ENCODE results near the gene VEZF1. TPM values are rescaled to one million over a fixed set of nuclear protein-coding genes. Genes with fewer than 3 reads are reported as not detected.
A peak's percentile ranks its signal among the peaks of the same experiment; 100 is the strongest.

The VEZF1 gene
- total RNA-seq, 1 experiment from 2014 or later: 52.1 TPM

DNA sequence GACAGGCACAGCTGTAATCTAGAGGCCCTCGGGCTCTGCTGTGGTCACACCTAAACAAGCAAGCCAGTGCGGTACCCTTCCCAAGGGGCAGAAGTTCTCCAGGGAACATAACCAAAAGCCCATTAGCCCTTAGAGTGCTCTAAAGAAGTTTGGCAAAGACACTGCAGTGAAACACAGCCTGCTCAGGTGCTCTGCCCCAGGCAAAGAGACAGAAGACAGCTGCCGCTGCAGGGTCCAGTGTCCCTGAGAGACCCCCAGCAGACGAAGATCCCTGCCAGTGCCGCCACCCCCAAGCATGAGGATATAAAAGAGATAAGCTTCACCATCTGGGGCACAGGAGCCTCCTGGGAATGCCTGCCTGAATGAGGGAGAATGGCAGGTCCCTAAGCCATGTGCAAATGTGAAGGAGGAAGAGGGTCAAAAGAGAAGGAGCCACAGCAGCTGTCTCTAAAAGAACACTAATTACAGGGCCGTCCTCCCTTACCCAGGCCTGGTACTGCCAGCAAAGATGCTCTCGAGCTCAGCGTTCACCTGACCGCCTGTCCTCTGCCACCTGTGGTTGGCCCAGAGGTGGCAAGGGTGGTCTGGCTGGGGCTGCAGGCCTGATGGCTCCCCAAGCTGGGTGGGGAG, 62.6 kb downstream of the VEZF1 start:
- Histone ChIP-seq H3K4me3 (ENCODE audit: low read depth, low read length) (no peak overlapping the region), H3K9me3 (no peaks in the 10 kb centered on the region), H3K27me3 (replicated peaks; ENCODE audit: control insufficient read depth, insufficient read depth, low read length) (no peaks in the 10 kb centered on the region), H3K36me3 (ENCODE audit: control insufficient read depth, insufficient read depth, low read length) (no peaks in the 10 kb centered on the region), H3K4me1 (peaks cover 14% of the 10 kb centered on the region)
- Mint-ChIP-seq H3K27me3 (ENCODE audit: insufficient read depth, unreplicated experiment) (no peaks in the 10 kb centered on the region), H3K9me3 (ENCODE audit: unreplicated experiment) (no peaks in the 10 kb centered on the region), H3K4me1 (ENCODE audit: low read depth, unreplicated experiment) (peaks cover 23% of the 10 kb centered on the region), H3K36me3 (ENCODE audit: insufficient read depth, unreplicated experiment) (no peaks in the 10 kb centered on the region), H3K27ac (ENCODE audit: unreplicated experiment) (peak overlapping the region; percentile 4), H3K4me3 (ENCODE audit: unreplicated experiment) (no peak overlapping the region)
- TF ChIP-seq, protein P1, sequence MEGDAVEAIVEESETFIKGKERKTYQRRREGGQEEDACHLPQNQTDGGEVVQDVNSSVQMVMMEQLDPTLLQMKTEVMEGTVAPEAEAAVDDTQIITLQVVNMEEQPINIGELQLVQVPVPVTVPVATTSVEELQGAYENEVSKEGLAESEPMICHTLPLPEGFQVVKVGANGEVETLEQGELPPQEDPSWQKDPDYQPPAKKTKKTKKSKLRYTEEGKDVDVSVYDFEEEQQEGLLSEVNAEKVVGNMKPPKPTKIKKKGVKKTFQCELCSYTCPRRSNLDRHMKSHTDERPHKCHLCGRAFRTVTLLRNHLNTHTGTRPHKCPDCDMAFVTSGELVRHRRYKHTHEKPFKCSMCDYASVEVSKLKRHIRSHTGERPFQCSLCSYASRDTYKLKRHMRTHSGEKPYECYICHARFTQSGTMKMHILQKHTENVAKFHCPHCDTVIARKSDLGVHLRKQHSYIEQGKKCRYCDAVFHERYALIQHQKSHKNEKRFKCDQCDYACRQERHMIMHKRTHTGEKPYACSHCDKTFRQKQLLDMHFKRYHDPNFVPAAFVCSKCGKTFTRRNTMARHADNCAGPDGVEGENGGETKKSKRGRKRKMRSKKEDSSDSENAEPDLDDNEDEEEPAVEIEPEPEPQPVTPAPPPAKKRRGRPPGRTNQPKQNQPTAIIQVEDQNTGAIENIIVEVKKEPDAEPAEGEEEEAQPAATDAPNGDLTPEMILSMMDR (IDR thresholded peaks at IDR 0.05; ENCODE audit: insufficient read depth in 1 of 2, low read depth in 1 of 2, low read length in 1 of 2, severe bottlenecking in 1 of 2, unreplicated experiment in 1 of 2): no peak
- BruUV-seq (replicated peaks): no TSS peak
- POLR2A ChIA-PET: no interaction called here
- intact Hi-C loops (cut with micrococcal nuclease; ENCODE audit: unreplicated experiment): no loop called here
- no peak for DNase-seq
- CTCF ChIA-PET: interaction anchor here (1.0 kb wide), 1 partner anchor 22 kb away, joined by 3 read pairs; no protein-coding TSS in a partner anchor

DNA sequence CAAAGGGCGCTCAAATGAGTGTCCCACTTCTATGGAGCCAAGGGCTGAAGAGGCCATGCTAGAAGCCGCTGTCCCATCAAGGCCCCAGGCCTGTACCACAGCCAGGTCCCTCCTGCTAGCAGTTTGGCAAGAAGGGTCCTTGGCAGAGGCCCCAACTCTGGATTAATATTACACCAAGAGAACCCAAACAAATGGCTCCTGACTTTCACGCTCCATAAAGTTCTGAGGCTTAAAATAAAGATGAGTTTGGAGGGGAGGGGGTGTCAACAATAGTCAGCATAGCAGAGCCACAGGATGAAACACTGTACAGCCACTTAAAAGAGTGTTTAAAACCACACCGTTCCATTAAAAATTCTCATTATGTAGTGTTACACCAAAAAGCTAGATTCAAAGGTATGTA, 63.4 kb downstream of the VEZF1 start:
- Mint-ChIP-seq H3K4me3 (ENCODE audit: unreplicated experiment) (no peak overlapping the region), H3K4me1 (ENCODE audit: low read depth, unreplicated experiment) (peaks cover 23% of the 10 kb centered on the region), H3K9me3 (ENCODE audit: unreplicated experiment) (no peaks in the 10 kb centered on the region), H3K27ac (ENCODE audit: unreplicated experiment) (no peak overlapping the region), H3K36me3 (ENCODE audit: insufficient read depth, unreplicated experiment) (no peaks in the 10 kb centered on the region), H3K27me3 (ENCODE audit: insufficient read depth, unreplicated experiment) (no peaks in the 10 kb centered on the region)
- Histone ChIP-seq H3K27me3 (replicated peaks; ENCODE audit: control insufficient read depth, insufficient read depth, low read length) (no peaks in the 10 kb centered on the region), H3K4me3 (ENCODE audit: low read depth, low read length) (no peak overlapping the region), H3K36me3 (ENCODE audit: control insufficient read depth, insufficient read depth, low read length) (no peaks in the 10 kb centered on the region), H3K4me1 (peaks cover 14% of the 10 kb centered on the region), H3K9me3 (no peaks in the 10 kb centered on the region)
- TF ChIP-seq, protein P1 (IDR thresholded peaks at IDR 0.05; ENCODE audit: insufficient read depth in 1 of 2, low read depth in 1 of 2, low read length in 1 of 2, severe bottlenecking in 1 of 2, unreplicated experiment in 1 of 2): no peak
- ChIA-PET POLR2A (no interaction called here), CTCF (no interaction called here)
- intact Hi-C loops (cut with micrococcal nuclease; ENCODE audit: unreplicated experiment): no loop called here
- no TSS peak for BruUV-seq (replicated peaks)
- DNase-seq: no peak

Other genes with a start within 250 kb of the VEZF1 start
- gene CCDC182, start 243.0 kb downstream of the VEZF1 start, total RNA-seq (2022): not detected in 2 replicates
- gene MRPS23, start 138.2 kb downstream of the VEZF1 start, total RNA-seq (2022): 72.9 and 75.1 TPM in 2 replicates
- gene CUEDC1, start 32.8 kb downstream of the VEZF1 start, total RNA-seq (2022): 27.5 TPM in 2 replicates
- 308 and 325 TPM in 2 replicates for gene SRSF1, start 19.0 kb upstream of the VEZF1 start, total RNA-seq (2022)
- 67.8 and 80.6 TPM in 2 replicates for gene DYNLL2, start 95.2 kb upstream of the VEZF1 start, total RNA-seq (2022)
- gene OR4D1, start 160.1 kb upstream of the VEZF1 start, total RNA-seq (2022): not detected in 2 replicates
- not detected in 2 replicates for gene OR4D2, start 178.7 kb upstream of the VEZF1 start, total RNA-seq (2022)
- gene EPX, start 204.5 kb upstream of the VEZF1 start, total RNA-seq (2022): not detected in 2 replicates
- gene MKS1, start 231.0 kb upstream of the VEZF1 start, total RNA-seq (2022): 25.5 and 28.6 TPM in 2 replicates